Stimulated activated CD4-positive, alpha-beta T cell treated with anti-CD3 and anti-CD28 coated beads, TNF-alpha, amount 100 ng/mL, for 24 hours (primary cell): ENCODE results near the gene HS6ST2.

ENCODE experiments used
- DNase-seq, 3 experiments: peaks; one replicate each; pipeline ENCODE4 v3.0.0-alpha.2; 2020; ENCODE audit warnings: low read depth in 3 of 3

The HS6ST2 gene

DNA sequence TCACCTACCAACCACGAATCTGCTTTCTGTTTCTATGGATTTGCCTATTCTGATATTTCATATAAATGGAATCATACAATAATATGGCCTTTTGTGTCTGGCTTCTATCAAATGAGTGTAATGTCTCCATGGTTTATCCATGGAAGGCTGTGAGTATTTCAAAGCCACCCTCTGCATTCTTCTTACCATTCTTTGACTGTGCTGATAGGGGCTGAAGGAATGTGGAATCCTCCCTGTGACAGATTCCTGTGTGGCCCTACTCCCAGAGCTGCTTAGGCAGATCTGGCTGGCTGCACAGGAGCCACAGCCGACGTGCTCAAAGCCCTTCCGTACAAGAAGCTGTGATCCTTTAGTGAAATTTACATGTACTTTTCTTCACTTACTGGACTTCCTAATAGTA is 163.2 kb downstream of the HS6ST2 start:
- DNase-seq, result no peak

DNA sequence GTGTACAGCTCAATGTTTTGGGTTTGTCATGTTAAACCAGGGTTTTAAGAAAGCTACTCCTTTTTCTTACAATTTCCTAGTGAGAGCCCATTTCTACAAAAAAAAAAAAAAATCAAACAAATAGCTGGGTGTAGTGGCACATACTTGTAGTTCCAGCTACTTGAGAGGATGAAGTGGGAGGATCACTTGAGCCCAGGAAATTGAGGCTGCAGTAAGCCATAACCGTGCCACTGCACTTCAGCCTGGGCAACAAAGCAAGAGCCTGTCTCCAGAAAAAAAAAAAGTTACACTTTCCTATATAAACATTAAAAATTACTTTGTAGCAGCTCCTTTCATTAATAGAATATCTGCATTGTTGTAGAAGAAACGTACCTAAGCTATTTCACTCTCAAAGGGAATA is 166.7 kb downstream of the HS6ST2 start:
- no peak for DNase-seq

DNA sequence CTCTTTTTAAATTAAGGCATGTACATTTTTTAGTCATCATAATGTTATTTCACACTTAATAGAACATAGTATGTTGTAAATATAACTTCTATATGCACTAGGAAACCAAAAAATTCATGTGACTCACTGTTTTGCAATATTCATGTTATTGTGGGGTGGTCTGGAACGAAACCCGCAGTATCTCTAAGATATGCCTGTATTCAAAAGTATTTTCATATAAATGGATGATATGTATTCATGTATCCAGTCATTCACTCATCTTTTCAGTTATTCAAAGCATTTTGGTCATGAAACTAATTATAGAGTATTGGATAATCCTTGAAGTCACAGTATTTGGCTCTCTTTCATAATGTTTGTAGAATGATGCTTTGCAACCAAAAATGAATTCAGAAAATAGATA is 168.1 kb downstream of the HS6ST2 start:
- no peak for DNase-seq

DNA sequence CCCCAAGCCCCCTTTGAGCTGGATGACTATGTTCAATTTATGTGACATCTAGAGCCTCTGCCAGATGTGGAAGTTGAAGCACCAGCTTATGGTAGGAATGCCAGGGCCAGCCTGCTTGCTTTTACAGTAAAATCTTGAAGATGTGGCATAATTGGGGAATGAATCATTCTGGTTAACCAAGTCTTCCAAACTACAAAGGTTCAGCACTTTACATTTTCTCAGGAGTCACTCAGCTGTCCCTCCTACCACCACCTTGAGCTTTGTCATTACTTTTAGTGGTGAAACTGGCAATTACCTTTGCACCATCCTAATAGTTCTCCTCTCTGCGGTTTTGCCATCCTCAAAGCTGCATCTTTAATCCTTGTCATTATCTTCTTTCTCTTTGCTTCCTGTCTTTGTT is 172.2 kb downstream of the HS6ST2 start:
- no peak for DNase-seq

DNA sequence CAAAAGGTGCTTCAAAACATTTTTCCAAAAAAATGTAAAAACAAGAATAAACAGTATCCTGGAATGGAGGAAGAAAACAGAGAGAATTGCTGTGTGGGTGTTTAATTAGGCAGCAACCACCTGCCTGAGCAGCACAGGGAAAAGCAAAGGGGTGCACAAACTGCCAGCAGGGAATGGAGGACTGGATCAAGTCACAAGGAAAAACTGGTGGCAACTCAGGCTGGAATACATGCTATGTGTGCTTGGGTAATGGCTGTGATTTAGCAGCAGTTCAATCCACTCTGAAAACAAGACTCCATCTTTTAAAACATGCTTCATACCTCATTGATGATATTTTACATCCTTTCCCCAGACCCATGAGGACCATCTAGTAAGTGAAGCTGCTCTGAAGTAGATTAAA is 179.5 kb downstream of the HS6ST2 start:
- no peak for DNase-seq

DNA sequence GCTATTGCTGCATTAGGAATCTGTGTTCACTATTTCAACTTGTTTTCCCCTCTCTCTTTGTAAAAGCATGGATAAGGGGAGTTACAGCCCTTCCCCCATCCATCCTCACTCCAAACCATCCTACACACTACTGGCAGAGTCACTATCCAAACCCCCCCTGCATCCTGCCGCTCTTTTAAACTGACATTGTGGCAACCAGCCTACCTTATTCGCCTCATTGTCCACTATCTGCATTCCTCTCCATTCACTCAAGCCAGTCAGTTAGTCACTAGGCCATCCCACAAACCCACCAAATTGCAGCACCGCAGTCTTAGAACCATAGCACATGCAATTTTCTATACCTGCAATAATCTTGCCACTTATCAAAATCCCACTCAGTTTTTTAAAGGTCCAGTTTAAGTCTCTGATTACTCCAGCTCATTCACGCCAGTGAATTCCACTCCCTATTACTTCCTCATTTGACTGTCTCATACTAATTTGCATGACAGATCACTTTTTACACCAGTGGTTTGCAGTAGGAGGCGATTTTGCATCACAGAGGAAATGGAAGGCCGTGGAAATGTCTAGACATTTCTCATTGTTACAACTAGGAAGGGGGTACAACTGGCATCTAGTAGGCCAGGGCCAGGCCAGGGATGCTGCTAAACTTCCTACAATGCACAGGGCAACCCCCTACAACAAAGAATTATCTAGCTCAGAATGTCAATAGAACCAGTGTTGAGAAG is 181.8 kb downstream of the HS6ST2 start:
- DNase-seq, result no peak

DNA sequence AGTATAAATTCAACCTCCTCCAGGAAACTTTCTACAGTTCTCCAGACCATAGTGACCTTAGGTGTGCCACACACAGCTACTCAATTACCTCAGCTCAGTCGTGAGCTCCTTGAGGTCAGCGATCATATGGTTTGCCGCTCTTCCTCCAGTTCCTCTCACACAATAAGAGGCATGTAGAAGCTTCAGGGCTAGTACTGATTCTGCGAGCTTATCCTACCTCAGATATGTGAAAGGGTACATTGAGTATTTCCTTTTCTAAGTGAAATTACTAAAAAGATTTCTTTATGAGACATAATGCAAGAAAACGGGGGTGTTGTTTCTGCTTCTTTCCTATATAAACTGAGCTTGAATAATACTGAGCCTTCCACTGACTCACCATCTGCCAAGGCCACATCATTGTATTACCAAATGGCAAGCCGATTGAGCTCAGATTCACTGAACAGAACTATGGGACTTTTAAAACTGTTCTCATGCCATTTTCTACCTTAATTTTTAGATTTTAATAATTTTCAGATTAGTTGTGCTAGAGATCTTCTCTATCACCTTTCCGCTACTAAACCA is 183.1 kb downstream of the HS6ST2 start:
- DNase-seq, result no peak

DNA sequence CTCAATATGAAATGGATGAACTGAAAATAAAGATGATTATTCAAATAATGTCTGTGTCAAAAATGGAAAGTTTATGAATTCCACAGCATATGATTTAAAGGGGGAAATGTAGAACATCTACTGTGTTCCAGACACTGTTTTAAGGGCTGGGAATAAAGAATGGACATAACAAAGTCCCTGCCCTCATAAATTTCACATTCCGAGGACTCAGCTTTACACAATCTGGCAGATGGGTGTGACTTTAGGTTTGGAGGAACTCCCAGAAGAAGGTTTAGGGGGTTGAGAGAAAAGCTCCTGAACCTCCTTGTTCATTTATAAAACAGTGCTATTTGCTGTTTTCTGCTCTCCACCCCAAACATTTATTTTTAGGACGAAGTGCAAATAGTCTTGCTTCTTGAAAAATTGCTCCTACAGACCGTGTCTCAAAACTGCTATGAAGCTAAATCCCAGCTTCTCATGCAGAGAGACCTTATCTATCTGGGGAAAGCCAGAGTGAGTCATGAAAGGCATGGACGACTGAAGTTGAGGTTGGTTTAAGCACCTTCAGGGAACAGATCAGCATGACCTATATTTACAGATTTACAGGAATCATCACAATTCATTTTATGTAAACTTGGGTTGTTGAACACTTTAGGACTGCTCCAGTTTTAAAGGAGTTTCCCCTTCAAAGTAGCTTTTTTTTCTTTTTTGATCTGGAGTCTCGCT is 184.3 kb downstream of the HS6ST2 start:
- no peak for DNase-seq

DNA sequence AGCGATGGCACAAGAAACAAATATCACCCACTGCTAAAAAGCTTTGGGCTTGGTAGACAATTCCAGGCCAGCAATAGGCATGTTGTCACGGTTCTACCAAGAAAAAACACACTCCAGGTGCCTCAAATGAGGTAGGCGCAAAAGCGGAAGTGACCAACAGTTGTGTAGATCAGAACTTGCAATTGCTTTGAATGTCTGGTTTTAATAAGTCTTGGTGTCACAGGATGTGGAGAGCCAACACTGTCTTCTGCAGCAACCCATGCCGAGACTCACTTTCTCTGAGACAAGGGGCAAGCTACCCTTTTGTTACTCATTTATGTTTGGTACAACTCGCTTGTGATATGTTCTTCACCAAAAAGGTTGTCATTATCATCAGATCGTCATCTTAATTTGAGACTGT is 188.8 kb downstream of the HS6ST2 start:
- no peak for DNase-seq

DNA sequence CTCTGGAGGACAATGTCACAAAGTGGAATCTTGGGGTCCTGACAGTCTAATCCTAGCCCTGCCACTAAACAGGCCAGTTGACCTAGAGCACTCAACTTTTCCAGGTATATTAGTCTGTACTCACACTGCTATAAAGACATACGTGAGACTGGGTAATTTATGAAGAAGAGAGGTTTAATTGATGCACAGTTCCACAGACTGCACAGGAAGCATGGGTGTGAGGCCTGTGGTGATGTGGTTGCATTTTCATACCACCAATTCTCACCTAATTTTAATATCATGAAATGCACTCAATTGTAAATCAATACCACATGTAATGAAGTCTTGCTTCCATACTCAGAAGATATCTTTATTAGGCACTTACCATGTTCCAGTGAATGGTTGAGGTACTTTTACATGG is 192.0 kb downstream of the HS6ST2 start:
- DNase-seq, result no peak

DNA sequence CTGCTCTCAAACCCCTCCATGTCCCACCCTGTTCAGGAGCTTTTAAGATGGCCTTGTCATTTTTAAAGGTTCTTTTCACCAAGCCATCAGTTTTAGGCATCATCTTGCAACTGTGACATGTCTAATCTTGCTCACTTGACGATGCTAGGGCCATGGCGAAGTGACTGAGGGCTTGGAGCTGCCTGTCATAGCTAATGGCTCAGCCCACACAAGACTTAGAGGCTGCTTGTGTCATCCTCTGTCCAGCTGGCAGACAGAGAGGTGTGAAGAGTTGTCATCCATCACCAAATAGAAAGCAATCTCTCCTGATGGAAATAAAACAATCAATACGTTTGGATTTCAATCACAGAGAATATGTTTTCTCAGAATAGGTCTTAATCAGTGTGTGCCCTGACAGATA is 194.9 kb downstream of the HS6ST2 start:
- DNase-seq, result no peak

DNA sequence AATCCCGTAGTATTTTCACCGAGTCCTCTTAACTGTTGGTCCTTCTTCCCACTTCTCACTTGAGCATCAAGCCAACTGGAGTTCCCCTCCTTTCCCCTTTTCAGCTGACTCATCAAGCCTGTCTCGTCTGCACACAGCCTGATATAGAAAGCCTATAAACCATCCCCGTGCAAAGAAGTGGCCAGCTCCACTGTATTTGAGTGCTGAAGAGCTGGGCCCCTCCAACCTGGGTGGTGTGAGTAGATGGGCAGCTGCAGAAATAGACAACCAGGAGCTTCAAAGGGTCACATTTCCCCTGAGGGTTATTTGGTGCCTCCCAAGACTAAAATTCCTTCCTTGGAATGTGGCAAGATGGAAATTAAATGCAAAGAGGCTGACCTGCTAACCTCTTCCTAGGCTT is 199.7 kb downstream of the HS6ST2 start:
- DNase-seq, result no peak

DNA sequence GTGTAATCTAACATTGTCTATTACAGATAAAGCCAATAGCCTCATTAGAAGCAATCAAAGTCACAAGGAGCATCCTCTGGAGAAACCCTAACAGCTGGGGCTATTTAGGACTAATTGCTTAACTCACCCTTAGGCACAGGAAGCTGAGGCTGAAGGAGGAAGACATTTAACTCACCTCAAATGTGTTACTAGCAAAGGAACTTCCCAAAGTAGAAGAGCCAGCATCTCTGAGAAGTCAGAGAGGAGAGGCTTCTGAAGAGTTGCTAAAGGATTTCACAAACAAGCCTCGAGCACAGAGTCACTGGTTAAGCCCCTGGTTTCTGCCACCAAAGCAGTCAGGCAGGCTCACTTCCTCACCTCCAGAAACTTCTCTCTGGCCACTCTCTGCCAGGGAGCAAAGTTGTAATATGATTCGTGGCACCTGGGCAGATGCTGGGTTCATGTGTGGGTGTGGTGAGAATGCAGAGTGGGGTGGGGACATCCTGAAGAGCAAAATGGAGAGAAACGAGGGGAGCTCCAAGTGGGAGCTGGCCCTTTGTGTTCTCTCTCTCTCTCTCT is 201.3 kb downstream of the HS6ST2 start:
- no peak for DNase-seq

DNA sequence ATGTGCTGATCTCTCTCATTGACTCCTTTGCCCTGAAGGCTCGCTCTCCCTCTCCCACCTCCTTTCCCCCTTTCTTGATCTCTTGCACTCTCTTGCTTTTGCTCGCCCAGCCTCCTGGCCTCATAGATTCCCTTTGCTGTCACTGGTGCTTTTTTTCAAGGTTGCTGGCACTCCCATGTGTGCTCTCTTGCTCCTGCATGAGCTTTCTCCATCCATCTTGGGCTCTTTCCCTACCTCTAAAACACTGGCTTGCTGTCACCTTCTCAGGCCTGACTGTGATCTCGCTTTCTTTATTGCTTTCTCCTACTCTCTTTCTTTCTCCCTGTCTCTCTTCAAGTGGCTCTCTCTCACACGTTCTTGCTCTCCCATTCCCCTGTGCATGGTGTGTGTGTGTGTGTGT is 202.0 kb downstream of the HS6ST2 start:
- DNase-seq, result no peak

DNA sequence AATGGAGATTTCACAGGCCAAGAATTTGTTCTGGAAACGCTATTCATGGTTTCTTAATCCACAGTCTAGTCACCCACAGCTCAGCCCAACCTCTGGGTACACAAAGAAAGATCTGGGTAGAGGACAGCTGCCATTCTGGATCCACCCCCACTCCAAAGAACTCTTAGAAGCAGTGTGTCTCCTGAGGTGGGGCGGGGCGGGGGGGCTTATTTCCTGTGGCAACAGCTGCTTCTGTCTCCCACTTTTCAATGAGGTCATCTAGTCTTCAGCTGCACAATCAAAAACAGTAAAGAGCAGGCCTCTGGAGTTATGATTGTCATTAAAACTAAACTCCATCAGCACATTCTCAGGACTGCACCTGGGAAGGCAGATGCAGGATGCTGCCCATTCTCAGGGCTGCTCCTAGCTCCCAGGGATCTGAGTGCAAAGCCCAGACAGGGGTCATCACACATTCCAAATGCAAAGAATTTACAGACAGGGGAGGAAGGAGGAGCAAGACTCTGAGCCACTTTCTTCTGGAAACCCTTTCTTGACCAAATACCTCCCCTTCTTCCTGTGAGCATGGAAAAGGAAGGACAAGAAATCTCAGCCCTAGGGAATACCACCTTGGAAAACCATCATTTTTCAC is 207.3 kb downstream of the HS6ST2 start:
- no peak for DNase-seq

DNA sequence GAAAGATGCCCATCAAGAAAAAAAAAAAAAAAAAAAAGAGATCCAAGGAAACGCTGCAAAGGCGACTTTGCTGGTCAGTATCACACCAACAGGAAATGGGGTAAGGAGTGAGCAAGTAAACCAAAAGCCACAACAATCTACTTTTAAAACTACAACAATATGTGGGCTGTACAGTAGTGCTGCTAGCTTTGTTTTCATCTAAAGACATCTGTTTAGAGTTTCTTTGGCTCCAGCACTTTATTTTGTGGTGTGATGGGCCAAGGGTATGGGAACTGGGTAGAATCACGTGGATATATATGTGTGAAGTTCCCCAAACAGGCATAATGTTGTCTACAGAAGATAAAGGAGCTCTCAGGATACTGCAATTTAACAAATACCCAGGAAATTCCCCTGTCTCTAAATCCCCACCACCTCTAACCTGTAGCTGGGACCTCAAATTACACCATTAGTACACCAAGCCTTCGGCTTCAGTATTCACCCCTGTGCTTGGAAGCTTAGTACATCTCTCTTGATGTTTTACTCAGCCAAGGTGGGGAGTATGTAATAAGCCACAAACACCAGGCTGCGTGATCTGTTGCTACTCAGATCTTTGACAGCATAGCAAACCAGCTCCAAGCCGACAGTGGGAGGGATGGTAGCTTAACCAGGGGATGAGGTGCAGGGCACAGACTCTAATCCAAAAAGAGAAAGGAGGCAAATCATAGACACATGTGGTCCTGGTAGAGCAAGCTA is 207.9 kb downstream of the HS6ST2 start:
- no peak for DNase-seq

DNA sequence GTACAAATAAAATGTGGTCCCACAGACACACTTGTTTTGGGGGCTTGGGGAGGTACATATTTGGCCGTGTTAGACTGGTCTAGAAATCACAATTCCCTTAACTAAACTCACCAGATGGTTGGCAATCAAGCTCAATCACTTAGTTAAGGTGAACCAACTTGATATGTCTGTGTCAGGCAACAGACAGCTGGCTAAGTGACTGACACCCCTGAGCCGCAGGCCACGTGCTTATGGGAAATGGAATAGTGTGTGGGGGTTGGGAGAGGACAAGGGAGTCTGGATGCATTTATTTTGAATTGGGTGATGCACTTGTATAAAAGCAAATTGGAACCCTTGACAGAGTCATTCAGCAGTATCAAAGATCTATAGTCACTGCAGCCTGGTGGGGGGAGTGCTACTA is 209.0 kb downstream of the HS6ST2 start:
- DNase-seq, result no peak

DNA sequence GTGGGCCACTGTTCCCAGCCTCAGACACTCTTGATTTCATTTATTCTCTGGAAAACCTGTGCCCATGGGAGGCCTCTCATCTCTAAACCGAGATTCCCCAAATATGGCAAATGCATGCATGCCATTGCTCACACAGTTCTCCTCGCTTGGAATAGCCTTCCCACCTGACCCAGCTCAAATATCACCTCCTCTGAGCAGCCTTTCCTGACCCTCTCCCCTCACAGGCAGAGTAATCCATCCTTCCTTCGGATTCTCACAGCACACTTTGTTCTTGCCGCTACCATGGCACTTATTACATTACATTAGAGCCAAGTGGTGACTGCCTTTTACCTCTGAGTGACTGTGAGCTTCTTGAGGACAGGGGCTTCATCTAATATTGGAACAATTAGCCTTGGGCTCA is 209.5 kb downstream of the HS6ST2 start:
- DNase-seq, result no peak

DNA sequence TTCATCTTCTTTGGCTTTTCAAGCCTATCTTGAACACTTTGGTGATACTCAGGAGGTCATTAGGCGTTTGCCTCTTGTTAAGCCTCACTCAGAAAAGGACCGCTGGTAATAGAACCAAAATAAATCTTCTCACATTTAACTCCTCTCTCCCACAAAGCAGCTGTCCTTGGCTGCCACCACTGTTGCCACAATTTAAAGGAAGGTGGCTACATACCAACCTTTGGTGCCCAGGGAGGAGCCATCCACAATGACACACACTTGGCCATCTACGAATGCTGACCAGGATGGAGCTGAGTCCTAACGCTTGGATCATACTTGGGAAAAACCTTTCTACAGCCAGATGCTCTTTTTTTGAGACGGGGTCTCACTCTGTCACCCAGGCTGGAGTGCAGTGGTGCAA is 210.2 kb downstream of the HS6ST2 start:
- DNase-seq, result no peak

DNA sequence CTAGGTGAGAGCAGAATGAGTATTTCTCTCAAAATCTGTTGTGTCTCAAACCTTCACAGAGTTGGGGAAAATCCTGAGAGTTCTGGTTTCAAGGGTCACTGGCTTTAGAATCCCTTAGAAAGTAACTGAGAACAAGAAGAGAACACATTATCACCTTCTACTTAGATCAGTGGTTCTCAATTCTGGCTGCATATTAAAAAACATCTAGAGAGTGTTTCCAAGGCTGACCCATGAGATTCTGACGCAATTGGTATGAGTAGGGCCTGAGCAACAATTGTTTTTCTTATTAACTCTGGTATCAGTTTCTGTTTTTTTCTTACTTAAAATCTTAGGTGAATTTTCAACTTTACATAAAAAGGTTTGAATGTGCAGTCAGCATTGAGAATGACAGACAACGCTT is 212.8 kb downstream of the HS6ST2 start:
- no peak for DNase-seq

DNA sequence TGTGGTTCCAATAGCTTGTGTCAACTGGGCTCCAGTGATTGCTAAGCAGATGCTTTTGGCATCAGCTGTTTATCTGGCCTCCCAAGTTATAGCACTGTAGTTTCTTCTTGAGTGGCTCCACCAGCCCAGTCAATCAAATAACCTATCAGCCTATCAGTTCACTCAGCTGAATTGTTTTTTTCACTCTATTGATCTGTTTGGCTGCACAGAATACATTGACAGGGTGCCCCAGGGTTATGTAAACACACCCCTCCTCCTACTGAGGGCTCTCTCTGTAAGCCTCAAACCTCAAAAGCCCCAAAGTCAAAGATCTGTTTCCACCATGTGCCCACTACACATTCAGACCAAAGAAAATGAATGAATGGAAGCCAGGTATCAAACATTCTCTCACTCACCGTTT is 214.0 kb downstream of the HS6ST2 start:
- no peak for DNase-seq

DNA sequence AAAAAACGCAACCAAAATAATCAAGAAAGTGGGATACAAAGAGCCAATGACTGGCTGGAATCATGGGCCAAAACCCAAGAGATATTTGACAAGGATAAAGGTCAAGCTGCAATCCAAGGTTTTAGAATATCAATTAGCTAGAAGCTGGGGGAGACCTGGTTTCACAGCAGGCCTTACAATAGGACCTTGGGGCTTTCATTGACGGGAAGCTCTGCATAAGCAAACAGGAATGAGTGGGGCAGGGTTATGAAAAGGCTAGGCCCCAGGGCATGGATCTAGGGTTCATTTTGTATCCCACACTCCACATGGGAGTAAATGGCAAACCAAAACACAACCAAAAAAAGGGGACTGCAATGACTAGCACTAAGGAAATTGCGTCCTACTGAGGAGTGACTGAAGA is 215.3 kb downstream of the HS6ST2 start:
- no peak for DNase-seq
